HG02623 (cell line): ENCODE results near the gene TRANK1.
A peak's percentile ranks its signal among the peaks of the same experiment; 100 is the strongest.
"Not testable (repeated sequence)": the region's sequence is repeated elsewhere in the genome, so short reads cannot be mapped to it uniquely, and the experiment has no call there.

ENCODE experiments used
- ATAC-seq: cut with Tn5 transposase; IDR thresholded peaks from one replicate; pipeline ENCODE4 v1.9.1; 2021; ENCODE audit warnings: moderate library complexity; ENCODE audit not compliant: unreplicated experiment

Gene TRANK1

DNA sequence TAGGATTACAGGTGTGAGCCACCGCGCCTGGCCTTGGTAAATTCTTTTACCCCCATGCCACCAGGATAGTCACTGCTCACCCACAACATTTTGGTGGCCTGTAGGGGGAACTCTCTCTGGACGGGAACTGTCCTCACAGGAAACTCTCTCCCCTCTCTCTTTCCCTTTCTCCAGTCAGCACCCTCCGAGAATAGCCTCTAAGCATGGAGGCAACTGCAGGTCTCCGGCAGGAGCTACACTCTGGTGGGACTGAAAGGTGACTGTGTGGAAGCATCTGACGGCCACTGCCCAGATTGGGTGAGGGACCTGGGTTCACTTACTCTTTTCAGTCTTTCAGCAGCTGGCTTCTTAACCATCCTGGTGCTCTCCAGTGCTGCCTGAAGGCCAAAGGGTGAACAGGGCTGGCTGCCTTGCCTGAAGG, 21.3 kb downstream of the TRANK1 start:
- no peak for ATAC-seq

DNA sequence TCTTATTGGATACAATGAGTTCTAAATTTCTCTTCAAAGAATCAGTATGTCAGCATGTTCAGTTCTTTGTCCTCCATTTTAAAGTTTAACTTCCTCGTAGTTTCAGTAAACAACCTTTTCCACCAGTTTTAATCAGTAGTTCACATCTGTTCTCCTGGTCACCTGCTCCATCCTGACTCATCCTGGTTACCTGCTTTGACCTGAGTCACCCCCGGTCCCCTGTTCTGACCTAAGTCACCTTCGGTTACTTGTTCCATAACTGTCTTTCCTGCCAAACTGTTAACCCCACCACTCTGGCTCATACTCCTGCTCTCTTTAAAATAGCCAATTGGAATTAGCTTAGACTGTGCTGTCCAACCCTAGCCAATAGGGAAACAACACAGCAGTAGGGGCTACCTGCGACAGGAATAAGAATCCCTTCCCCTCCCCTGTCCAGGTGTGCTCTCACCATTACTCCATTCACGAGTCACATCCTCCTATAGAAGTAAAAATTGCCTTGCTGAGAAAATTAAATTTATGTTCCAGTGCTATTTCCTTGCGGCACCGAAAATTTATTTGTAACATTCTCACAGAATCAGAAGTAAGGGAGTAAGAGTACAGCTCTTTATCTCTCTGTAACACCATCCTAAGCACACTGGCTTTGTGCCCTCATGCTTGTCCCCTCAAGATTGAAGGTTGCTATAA, 23.8 kb downstream of the TRANK1 start:
- ATAC-seq = no peak

DNA sequence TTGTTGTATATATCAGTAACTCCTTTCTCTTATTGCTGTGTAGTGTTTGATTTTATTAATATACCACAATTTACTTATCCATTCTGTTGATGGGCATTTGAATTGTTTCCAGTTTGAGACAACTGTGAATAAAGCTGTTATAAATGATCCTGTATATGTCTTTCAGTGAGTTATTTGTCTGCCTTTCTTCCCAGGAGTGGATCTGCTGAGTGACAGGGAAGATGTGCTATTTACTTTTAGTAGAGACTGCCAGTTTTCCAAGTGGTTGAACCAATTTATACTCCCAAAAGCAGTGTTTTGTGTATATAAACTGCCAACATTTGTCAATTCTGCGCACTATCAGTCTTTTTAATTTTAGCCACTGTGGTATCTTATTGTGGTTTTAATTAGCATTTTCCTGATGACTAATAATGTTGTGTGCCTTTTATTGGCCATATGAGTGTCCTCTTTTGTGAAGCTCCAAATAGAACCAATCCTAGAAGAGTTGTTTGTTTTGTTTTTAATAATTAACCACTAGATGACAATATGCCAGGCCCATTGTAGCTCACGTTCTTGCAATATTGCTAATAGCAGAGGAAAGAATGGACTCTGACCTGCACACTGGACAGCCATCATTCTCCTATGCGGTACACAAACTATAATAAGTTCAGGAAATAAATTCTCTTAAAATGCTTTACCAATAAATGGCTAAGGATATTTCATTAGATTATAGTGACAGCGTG, 25.3 kb downstream of the TRANK1 start:
- no peak for ATAC-seq

DNA sequence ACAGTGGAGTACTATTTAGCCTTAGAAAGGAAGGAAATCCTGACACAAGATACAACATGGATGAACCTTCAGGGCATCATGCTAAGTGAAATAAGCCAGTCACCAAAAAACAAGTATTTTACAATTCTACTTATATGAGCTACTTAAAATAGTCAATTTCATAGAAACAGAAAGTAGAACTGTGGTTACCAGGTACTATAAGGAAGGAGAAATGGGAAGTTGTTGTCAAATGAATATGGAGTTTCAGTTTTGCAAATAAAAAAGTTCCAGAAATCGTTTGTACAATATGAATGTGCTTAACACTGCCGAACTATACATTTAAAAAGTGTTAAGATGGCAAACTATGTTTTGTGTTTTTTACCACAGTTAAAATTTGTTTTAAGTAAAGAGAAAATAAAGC, 26.8 kb downstream of the TRANK1 start:
- ATAC-seq = peak; percentile 89

DNA sequence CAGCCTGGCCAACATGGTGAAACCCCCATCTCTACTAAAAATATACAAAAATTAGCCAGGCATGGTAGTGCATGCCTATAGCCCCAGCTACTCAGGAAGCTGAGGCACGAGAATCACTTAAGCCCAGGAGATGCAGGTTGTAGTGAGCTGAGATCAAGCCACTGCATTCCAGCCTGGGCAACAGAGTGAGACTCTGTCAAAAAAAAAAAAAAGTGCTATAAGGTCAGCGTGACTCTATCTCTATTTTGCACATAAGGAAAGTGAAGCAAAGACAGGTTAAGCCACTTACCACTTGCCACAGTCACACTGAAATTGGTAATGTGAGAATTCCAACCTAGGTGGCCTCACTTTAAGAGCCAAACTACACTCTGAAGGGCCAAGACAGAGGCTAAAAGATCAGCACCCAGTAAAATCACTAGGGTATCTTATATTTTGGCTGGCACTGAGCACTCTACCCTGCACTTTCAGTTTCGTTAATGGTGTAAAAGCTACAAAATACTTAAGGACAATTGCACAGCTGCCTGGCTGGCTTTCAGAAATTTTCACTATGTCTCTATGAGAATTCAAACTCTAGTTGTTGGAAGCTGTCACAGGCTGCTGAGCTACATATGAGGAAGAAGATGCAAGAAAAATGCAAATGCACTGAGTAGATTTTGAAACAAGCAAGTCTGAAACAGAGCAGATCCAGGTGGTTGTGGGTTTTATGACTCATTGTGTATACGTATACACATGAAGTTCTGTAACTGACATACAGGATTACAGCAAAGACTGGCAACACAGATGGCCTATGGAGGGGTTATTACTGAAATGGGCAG, 32.7 kb downstream of the TRANK1 start:
- peak; percentile 93 for ATAC-seq

DNA sequence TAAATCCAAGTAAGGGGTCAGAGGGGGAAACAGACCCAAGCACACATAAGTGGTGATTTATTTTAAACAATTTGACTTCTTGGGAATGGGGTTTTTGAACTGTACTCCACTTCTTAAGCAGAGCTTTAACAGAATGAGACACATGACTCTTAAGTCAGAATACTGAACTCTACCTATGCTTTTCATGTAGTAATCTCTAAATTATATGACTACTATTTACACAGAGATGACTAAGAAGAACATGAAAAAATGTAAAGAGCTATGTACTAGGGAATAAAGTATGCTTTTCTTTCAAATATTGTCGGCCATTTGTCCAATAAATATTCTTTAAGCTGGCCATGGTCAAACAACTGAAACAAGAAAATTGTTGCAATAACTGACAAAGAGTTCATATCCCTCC, 35.2 kb downstream of the TRANK1 start:
- ATAC-seq = no peak

DNA sequence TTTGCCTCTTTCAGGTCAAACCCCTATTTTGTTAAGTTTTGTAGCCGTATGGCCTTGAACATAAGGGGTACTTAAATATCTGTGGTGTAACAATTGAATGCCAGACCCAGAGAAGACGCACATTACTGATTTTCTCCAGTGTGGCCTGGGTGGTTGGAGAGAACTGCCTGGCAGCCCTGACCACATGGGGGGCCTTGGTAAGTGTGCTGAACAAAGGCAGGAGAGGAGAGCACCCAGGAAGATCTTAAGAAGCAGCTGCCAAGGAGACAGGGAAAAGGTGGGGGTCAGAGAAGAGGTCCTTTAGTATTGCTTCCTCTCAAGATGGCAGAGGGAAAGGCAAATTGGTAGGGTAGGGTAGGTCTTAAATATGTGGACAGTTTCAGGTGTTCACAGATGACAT, 35.7 kb downstream of the TRANK1 start:
- no peak for ATAC-seq

DNA sequence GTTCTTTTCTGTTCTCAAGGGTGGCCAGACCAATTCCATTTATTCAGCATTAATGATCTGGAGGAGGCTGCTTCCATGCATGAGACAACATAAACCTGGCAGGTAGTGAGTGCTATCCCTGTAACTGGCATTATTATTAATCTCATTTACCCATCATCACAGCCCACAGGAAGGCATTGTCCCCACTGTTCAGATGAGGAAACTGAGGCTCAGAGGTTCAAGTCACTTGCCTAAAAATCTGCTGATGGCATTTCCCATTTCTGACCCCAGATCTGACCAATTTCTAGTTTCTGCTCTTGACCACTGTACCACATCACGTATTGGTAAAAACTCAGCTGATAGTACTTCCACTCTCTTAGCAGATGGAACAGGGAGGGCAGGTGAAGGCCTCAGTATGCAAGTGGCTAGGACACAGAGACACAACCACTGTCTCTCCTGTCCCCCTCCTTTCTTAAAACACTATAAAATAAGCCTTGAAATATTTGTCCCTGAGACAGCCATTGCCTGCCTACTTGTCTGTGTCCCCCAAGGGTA, 36.1 kb downstream of the TRANK1 start:
- ATAC-seq = no peak

DNA sequence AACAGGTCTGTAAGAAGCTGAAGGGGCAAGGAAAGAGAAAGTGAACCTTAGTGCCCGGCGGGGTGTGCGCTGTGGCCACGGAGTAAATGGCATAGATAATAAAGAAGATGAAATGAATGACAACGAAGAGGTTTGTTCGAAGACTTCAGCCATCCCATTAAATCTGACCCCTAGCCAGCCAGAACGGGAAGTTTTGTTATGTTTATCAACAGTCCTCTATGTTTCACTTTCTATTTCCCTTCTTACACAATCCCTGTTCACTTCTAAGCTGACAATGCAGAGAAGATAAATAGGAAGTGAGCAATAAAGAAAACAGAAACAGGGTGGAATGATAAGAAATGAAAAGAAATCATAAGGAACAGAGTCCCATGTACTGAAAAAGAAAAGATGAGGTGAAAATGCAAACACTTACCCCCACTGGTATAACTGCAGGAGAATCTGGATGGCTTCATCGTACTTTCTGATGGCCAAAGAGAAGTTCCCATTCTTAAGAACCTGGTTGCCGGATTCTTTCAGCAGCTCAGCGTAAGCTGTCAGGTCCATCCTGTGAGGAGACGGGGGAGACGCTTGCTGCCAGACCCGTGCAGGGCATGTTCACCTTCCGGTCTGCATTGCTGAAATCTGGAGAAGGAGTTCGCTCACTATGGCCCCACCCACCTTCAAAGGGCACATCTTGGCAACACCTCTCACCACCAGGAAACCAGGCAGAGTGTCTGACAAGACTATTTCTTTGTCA, 36.8 kb downstream of the TRANK1 start:
- ATAC-seq = no peak

DNA sequence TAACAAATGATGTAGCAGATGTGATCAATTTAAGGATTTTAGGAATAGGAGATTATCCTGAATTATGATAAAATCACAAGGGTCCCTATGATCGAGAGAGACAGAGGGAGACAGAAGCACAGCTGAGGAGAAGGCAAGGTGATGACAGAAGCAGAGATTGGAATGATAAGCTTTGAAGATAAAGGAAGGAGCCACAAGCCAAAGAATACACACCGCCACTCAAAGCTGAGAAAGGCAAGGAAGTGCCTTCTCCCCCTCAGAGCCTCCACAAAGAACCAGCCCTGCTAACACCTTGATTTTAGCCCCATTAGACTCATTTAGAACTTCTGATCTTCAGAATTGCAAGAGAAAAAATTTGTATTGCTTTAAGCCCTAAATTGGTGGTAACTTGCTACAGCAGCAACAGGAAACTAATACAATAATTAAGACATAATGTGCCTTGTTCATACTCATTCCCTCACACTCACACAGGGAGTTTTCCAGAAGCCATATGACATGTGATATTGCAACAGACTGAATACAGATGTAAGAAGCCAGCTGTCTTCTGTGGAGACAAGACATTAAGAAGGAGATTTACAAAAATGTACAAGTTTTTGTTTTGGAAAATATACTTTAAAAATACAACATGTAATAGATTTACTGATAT, 38.2 kb downstream of the TRANK1 start:
- no peak for ATAC-seq

DNA sequence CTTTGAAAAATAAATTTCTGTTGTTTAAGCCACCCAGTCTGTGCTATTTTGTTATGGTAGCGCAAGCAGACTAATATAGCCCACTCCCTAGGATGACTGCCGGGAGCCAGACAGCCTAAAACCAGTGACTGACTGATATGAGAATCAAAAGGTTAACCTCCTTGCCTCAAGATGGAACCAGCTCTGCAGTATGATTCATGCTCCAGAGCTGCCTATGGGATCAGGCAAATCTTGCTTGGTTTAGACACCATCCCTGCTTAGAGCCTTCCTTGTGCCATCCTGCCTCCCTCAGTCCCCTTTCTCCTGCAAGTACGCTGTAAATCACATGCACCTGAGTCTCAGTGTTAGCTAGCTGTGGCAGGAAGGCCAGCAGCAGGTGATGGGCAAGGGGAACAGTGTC, 39.3 kb downstream of the TRANK1 start:
- no peak for ATAC-seq

DNA sequence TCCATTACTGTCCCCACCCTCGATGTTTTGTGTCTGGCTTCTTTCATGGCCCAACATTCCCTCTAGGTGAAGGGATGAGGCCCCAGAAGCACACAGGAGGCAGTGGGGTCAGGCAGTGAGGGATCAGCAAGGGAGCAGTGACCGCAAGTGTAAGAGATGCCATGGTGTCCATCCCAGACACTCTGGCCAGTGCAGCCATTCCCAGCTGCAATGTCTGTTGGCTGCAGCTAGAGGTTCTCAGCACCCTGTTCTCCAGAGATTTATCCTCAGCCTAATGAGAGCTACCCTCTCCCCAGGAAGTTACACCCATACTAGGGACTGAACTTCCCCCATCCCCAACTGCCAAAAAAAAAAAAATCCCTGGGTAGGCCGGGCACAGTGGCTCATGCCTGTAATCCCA, 40.2 kb downstream of the TRANK1 start:
- ATAC-seq = no peak

DNA sequence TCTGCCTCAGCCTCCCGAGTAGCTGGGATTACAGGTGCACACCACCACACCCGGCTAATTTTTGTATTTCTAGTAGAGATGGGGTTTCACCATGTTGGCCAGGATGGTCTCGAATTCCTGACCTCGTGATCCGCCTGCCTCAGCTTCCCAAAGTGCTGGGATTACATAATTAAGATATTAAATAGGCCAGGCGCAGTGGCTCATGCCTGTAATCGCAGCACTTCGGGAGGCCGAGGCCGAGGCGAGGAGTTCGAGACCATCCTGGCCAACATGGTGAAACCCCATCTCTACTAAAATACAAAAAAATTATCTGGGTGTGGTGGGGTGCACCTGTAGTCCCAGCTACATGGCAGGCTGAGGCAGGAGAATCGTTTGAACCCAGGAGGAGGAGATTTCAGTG, 40.8 kb downstream of the TRANK1 start:
- ATAC-seq = not testable (repeated sequence)

DNA sequence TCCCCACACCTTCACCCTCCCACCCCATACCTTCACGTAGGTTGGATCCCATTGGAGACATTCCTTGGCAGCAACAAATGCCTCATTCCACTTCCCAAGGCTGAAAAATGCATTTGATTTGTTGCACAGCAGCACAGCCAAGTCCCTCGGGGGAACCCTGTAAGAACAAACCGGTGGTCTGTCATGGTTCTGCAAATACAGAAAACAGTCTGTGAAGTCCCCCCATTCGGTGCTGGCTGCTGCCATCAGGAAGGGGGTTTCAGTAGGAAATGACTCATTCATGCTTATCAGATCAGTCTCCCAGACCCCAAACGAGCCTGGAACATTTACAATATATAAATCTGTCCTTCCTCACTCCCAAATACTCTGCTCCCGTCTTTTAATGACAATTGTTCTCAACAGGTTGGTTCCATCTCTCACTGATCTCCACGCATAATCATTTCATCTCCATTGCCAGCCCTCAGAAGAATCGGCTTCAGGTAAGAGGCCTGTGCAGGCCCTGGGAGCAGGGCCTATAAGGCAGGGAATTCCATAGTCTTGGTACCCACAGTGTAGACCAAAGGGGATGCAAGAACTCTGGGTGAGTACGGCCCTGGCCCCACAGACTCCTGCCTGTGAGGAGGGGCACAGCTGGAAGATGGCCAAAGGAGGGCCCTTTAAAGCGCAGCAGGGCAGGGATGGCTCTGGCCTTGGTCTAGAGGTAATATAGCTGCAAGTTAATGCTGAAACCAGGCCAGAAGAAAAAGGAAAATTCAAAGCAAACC, 41.6 kb downstream of the TRANK1 start:
- no peak for ATAC-seq

DNA sequence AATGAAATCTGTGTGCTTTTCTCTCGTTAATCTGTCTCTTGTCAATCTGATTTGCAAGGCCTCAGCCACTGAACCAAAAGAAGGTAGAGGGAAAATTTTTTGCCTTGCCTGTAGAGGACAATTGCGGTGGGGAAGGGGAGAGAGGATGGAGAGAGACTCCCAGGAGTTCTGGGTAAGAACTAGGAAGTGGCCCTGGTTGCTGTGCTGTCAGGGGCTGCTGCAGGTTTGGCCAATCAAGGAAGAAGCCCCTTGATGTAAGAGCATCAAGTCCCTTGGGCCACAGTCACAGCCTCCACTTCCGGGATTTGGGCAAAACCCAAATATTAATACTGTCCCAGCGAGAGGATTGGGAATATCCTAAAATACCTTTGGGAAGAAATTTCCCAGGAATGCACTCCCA, 43.3 kb downstream of the TRANK1 start:
- ATAC-seq = no peak

DNA sequence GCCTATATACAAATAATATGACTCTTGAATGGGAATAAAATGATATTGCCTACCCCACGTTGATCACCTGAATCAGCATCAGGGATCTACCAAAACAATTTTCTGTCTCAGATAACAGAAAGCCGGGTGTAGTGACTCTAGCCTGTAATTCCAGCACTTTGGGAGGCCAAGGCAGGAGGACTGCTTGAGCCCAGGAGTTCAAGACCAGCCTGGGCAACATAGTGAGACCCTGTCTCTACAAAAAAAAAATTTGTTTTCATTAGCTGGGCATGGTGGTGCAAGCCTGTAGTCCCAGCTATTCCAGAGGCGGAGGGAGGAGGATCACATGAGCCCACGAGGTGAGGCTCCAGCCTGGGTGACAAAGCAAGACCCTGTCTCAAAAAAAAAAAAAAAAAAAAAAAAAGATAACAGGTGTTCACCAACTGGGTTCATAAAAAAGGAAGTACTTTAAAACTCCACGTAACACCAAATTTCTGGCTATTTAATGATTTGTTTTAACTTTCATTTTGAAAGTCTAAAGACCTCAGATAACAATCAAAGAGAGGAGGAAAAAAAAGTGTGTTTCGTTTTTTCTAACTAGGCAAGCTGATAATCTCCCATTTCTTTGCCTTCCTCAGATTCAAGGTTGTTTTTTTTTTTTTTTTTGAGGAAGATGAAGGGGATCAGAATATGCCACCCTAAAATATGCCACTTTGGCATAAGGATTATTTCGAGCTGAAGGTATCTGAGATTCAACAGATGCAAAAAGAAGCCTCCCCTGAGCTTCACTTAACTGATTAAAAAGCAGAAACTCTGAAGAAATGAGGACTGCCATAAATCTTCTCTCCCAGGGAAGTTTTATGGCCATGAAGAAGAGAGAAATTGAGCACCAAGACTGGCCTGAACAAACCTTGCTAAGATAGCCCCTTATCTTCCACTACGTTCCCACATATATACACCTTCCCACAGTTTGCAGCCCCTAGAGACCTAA, 44.1 kb downstream of the TRANK1 start:
- ATAC-seq = no peak

DNA sequence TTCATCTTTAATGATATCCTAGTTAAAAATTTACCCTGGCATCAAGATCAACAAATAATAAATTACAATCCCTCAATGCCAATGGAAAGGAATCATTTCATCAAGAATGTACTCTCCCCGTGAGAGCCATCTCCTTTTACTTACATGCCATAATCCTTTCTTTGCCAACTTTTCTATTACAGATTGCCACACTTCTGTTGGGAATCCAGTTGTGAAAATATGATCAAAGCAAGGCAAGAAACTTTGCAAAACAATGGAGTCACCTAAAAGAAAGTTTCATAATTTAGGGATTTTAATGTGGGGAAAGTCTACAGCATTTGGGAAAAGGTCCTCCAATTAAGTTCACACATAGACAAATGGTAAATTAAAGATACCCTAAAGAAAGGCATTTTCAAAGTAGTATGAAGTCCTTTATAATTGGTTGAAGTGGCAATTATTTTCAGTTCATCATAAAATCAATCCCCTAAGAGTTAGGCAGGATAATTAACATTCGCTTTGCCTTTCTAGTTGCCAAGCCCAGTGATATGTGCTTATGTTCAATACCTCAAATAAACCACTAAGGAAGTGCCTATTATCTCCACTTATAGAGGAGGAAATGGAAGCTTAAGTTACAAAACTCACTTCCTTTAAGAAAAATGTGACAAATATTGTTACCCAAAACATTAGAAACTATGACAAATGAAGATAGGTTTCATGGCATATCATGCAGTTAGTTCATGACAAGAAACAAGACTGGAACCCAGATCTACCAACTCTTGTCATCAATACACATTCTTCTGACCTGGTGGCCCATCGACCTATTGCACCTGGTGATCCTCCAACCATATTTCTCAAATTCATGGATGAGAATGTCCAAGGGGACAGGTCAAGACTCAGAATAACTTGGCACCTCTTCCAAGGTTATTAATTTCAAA, 49.1 kb downstream of the TRANK1 start:
- ATAC-seq = no peak

DNA sequence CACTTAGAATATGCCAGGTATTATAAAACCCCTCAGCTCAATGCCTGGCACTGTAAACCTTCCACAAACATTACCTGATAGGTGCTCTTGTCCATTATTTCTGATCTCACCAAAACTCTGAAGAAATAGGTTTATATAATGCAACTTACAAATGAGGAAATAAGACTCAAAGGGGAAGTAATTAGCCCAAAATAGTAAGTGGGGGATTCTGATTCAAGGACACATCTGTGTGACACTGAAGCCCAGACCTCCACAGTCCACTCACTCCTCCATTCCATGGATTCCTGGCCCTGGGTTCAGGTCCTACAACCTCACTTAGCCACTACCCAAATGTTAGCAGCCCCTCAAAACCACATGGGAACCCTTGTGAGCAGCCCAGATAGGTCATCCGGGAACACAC, 49.9 kb downstream of the TRANK1 start:
- ATAC-seq = no peak
